ENCODE data around the gene LORICRIN.
"Not testable (repeated sequence)": the region's sequence is repeated elsewhere in the genome, so short reads cannot be mapped to it uniquely, and the experiment has no call there.

Gene LORICRIN

GRCh38 chr1:153259387-153259786 lies at the start of gene LORICRIN:
LORICRIN (plus strand) TSS chr1:153259687; CDS start chr1:153260950, 1,263 bp downstream.
- intact Hi-C loops (cut with micrococcal nuclease) = no loop called here
- H3K9me3 Mint-ChIP-seq = no peaks in the 10 kb centered on the region
- H3K4me1 Mint-ChIP-seq (ENCODE audit: low read depth) = peaks cover 29% of the 10 kb centered on the region
- peak within 1 kb of the TSS; percentile 64 for H3K4me3 Mint-ChIP-seq
- H3K36me3 Mint-ChIP-seq (ENCODE audit: low read depth) = no peaks in the 10 kb centered on the region
- peaks cover 62% of the 10 kb centered on the region for H3K27me3 Mint-ChIP-seq
- H3K27ac Mint-ChIP-seq = peak within 1 kb of the TSS; percentile 47

GRCh38 chr1:153210206-153210605 lies 49.3 kb upstream of the LORICRIN start:
- no peak overlapping the region for H3K4me3 Mint-ChIP-seq
- intact Hi-C loops (cut with micrococcal nuclease) = no loop called here
- H3K9me3 Mint-ChIP-seq = no peaks in the 10 kb centered on the region
- H3K27me3 Mint-ChIP-seq = peaks cover 32% of the 10 kb centered on the region
- H3K36me3 Mint-ChIP-seq (ENCODE audit: low read depth) = no peaks in the 10 kb centered on the region
- H3K27ac Mint-ChIP-seq = no peak overlapping the region
- no peaks in the 10 kb centered on the region for H3K4me1 Mint-ChIP-seq (ENCODE audit: low read depth)

- no peak overlapping the region for H3K27ac Mint-ChIP-seq
- H3K9me3 Mint-ChIP-seq = no peaks in the 10 kb centered on the region
- H3K27me3 Mint-ChIP-seq = peaks cover 32% of the 10 kb centered on the region
- H3K36me3 Mint-ChIP-seq (ENCODE audit: low read depth) = no peaks in the 10 kb centered on the region
- intact Hi-C loops (cut with micrococcal nuclease) = no loop called here
- H3K4me3 Mint-ChIP-seq = no peak overlapping the region
- H3K4me1 Mint-ChIP-seq (ENCODE audit: low read depth) = no peaks in the 10 kb centered on the region
These were observed 47.3 kb upstream of the LORICRIN start for GRCh38 chr1:153212201-153212600.

GRCh38 chr1:153213519-153213918 lies 46.0 kb upstream of the LORICRIN start:
- no peaks in the 10 kb centered on the region for H3K4me1 Mint-ChIP-seq (ENCODE audit: low read depth)
- H3K4me3 Mint-ChIP-seq = no peak overlapping the region
- no peaks in the 10 kb centered on the region for H3K36me3 Mint-ChIP-seq (ENCODE audit: low read depth)
- no peaks in the 10 kb centered on the region for H3K9me3 Mint-ChIP-seq
- intact Hi-C loops (cut with micrococcal nuclease) = no loop called here
- H3K27me3 Mint-ChIP-seq = peaks cover 31% of the 10 kb centered on the region
- H3K27ac Mint-ChIP-seq = no peak overlapping the region

- no peaks in the 10 kb centered on the region for H3K36me3 Mint-ChIP-seq (ENCODE audit: low read depth)
- no peak within 1 kb of the TSS for H3K4me3 Mint-ChIP-seq
- no peak within 1 kb of the TSS for H3K27ac Mint-ChIP-seq
- no peaks in the 10 kb centered on the region for H3K4me1 Mint-ChIP-seq (ENCODE audit: low read depth)
- no peaks in the 10 kb centered on the region for H3K9me3 Mint-ChIP-seq
- peaks cover 26% of the 10 kb centered on the region for H3K27me3 Mint-ChIP-seq
- intact Hi-C loops (cut with micrococcal nuclease) = no loop called here
These were observed 42.3 kb upstream of the LORICRIN start, which contains the start of gene PRR9 for GRCh38 chr1:153217212-153217611. PRR9 (plus strand) TSS chr1:153217584; CDS start chr1:153218145, 561 bp downstream.

- H3K4me1 Mint-ChIP-seq (ENCODE audit: low read depth) = peaks cover under 1% of the 10 kb centered on the region
- no peak overlapping the region for H3K4me3 Mint-ChIP-seq
- no peaks in the 10 kb centered on the region for H3K36me3 Mint-ChIP-seq (ENCODE audit: low read depth)
- H3K27me3 Mint-ChIP-seq = peaks cover 23% of the 10 kb centered on the region
- no peaks in the 10 kb centered on the region for H3K9me3 Mint-ChIP-seq
- intact Hi-C loops (cut with micrococcal nuclease) = no loop called here
- H3K27ac Mint-ChIP-seq = no peak overlapping the region
These were observed 41.6 kb upstream of the LORICRIN start for GRCh38 chr1:153217744-153218416.

GRCh38 chr1:153220606-153221303 lies 38.7 kb upstream of the LORICRIN start:
- Mint-ChIP-seq H3K4me3 (no peak overlapping the region), H3K9me3 (no peaks in the 10 kb centered on the region), H3K27me3 (peaks cover 10% of the 10 kb centered on the region), H3K27ac (no peak overlapping the region), H3K4me1 (ENCODE audit: low read depth) (peaks cover 5% of the 10 kb centered on the region), H3K36me3 (ENCODE audit: low read depth) (no peaks in the 10 kb centered on the region)
- intact Hi-C loops (cut with micrococcal nuclease) = loop anchor here (10.0 kb wide), 1 partner anchor 566 kb away; no protein-coding TSS in a partner anchor

- intact Hi-C loops (cut with micrococcal nuclease) = loop anchor here (1.0 to 10.0 kb wide), 2 partner anchors 354 to 568 kb away; no protein-coding TSS in a partner anchor
- not testable (repeated sequence) for H3K27ac Mint-ChIP-seq; H3K27me3 Mint-ChIP-seq; H3K4me1 Mint-ChIP-seq (ENCODE audit: low read depth); H3K36me3 Mint-ChIP-seq (ENCODE audit: low read depth); H3K4me3 Mint-ChIP-seq; H3K9me3 Mint-ChIP-seq
These were observed 36.2 kb upstream of the LORICRIN start for GRCh38 chr1:153223040-153223891.

- intact Hi-C loops (cut with micrococcal nuclease) = loop anchor here (2.0 to 10.0 kb wide), 2 partner anchors 355 to 573 kb away; no protein-coding TSS in a partner anchor
- Mint-ChIP-seq H3K9me3 (no peaks in the 10 kb centered on the region), H3K4me1 (ENCODE audit: low read depth) (peaks cover 31% of the 10 kb centered on the region), H3K27me3 (peaks cover 1% of the 10 kb centered on the region), H3K4me3 (no peak overlapping the region), H3K36me3 (ENCODE audit: low read depth) (no peaks in the 10 kb centered on the region), H3K27ac (no peak overlapping the region)
These were observed 31.7 kb upstream of the LORICRIN start for GRCh38 chr1:153227810-153228209.

- Mint-ChIP-seq H3K4me3 (no peak overlapping the region), H3K9me3 (no peaks in the 10 kb centered on the region)
These were observed 31.0 kb upstream of the LORICRIN start for GRCh38 chr1:153228491-153228890.

GRCh38 chr1:153229076-153229829 lies 30.2 kb upstream of the LORICRIN start:
- H3K9me3 Mint-ChIP-seq; H3K27ac Mint-ChIP-seq; H3K27me3 Mint-ChIP-seq; H3K4me3 Mint-ChIP-seq; H3K36me3 Mint-ChIP-seq (ENCODE audit: low read depth): not testable (repeated sequence)
- H3K4me1 Mint-ChIP-seq (ENCODE audit: low read depth) = peaks cover 33% of the 10 kb centered on the region
- intact Hi-C loops (cut with micrococcal nuclease) = loop anchor here (2.0 to 10.0 kb wide), 2 partner anchors 356 to 574 kb away; no protein-coding TSS in a partner anchor

More at GRCh38 chr1:153228491-153228890, 31.0 kb upstream of the LORICRIN start:
- Mint-ChIP-seq H3K36me3 (ENCODE audit: low read depth) (no peaks in the 10 kb centered on the region), H3K4me1 (ENCODE audit: low read depth) (peaks cover 32% of the 10 kb centered on the region), H3K27me3 (peaks cover 1% of the 10 kb centered on the region), H3K27ac (no peak overlapping the region)
- intact Hi-C loops (cut with micrococcal nuclease) = loop anchor here (2.0 to 10.0 kb wide), 2 partner anchors 356 to 574 kb away; no protein-coding TSS in a partner anchor

- H3K27ac Mint-ChIP-seq = peak overlapping the region; percentile 1
- H3K9me3 Mint-ChIP-seq = no peaks in the 10 kb centered on the region
- H3K4me1 Mint-ChIP-seq (ENCODE audit: low read depth) = peaks cover 33% of the 10 kb centered on the region
- no peaks in the 10 kb centered on the region for H3K36me3 Mint-ChIP-seq (ENCODE audit: low read depth)
- no peaks in the 10 kb centered on the region for H3K27me3 Mint-ChIP-seq
- intact Hi-C loops (cut with micrococcal nuclease) = no loop called here
- no peak overlapping the region for H3K4me3 Mint-ChIP-seq
These were observed 28.1 kb upstream of the LORICRIN start for GRCh38 chr1:153231363-153231762.

- H3K36me3 Mint-ChIP-seq (ENCODE audit: low read depth) = no peaks in the 10 kb centered on the region
- no peaks in the 10 kb centered on the region for H3K27me3 Mint-ChIP-seq
- peak overlapping the region; percentile 1 for H3K27ac Mint-ChIP-seq
- H3K4me1 Mint-ChIP-seq (ENCODE audit: low read depth) = peaks cover 33% of the 10 kb centered on the region
- H3K9me3 Mint-ChIP-seq = no peaks in the 10 kb centered on the region
- no peak overlapping the region for H3K4me3 Mint-ChIP-seq
- intact Hi-C loops (cut with micrococcal nuclease) = no loop called here
These were observed 27.7 kb upstream of the LORICRIN start for GRCh38 chr1:153231785-153232184.
